ENCODE data around the gene TNRC6B. TPM values are rescaled to one million over a fixed set of nuclear protein-coding genes. Genes with fewer than 3 reads are reported as not detected.

TNRC6B gene
- total RNA-seq, 2 experiments from 2014 or later = 37.9 TPM

- peaks cover 54% of the 10 kb centered on the region for H3K4me1 Mint-ChIP-seq (ENCODE audit: low read depth)
- peaks cover 8% of the 10 kb centered on the region for H3K36me3 Mint-ChIP-seq (ENCODE audit: low read depth)
- no peaks in the 10 kb centered on the region for H3K27me3 Mint-ChIP-seq (ENCODE audit: low read depth)
- intact Hi-C loops (cut with micrococcal nuclease) = loop anchor here (5.0 kb wide), 1 partner anchor 37 kb away; no protein-coding TSS in a partner anchor
- H3K9me3 Mint-ChIP-seq = no peaks in the 10 kb centered on the region
- H3K27ac Mint-ChIP-seq = peak overlapping the region; percentile 50
- no peak overlapping the region for H3K4me3 Mint-ChIP-seq
- CTCF ChIA-PET = interaction anchor here (2.1 kb wide), 1 partner anchor 69 kb away, joined by 6 read pairs; no protein-coding TSS in a partner anchor
- DNase-seq = no peak
Observed at GRCh38 chr22:40279017-40279416, 101.3 kb downstream of the TNRC6B start.

- H3K36me3 Mint-ChIP-seq (ENCODE audit: low read depth) = peaks cover 17% of the 10 kb centered on the region
- CTCF ChIA-PET = no interaction called here
- DNase-seq = no peak
- intact Hi-C loops (cut with micrococcal nuclease) = no loop called here
- H3K9me3 Mint-ChIP-seq = no peaks in the 10 kb centered on the region
- H3K27me3 Mint-ChIP-seq (ENCODE audit: low read depth) = no peaks in the 10 kb centered on the region
- no peak overlapping the region for H3K27ac Mint-ChIP-seq
- peaks cover 56% of the 10 kb centered on the region for H3K4me1 Mint-ChIP-seq (ENCODE audit: low read depth)
- no peak overlapping the region for H3K4me3 Mint-ChIP-seq
Observed at GRCh38 chr22:40281717-40282116, 104.0 kb downstream of the TNRC6B start.

DNA sequence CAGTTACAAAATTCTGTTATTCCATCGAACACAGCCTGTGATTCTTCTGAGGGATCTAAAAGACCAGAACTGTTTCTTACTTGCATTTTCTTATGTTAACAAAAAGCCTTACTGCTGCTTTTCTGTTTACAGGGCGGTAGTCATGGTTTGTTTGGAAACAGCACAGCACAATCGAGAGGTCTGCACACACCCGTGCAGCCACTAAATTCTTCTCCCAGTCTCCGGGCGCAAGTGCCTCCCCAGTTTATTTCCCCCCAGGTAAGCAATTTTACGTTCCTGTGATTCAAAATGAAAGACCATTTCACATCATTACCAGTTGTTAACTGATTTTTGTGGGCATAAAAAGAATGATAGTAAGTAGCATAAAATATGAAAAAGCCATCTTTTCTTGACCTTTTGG lies 107.8 kb downstream of the TNRC6B start:
- H3K4me3 Mint-ChIP-seq = no peak overlapping the region
- peak overlapping the region; percentile 59 for H3K27ac Mint-ChIP-seq
- peaks cover 21% of the 10 kb centered on the region for H3K36me3 Mint-ChIP-seq (ENCODE audit: low read depth)
- no peaks in the 10 kb centered on the region for H3K27me3 Mint-ChIP-seq (ENCODE audit: low read depth)
- no peak for DNase-seq
- H3K9me3 Mint-ChIP-seq = no peaks in the 10 kb centered on the region
- CTCF ChIA-PET = no interaction called here
- intact Hi-C loops (cut with micrococcal nuclease) = loop anchor here (5.0 kb wide), 1 partner anchor 228 kb away; no protein-coding TSS in a partner anchor
- peaks cover 55% of the 10 kb centered on the region for H3K4me1 Mint-ChIP-seq (ENCODE audit: low read depth)

GRCh38 chr22:40289991-40290459 lies 112.3 kb downstream of the TNRC6B start:
- H3K36me3 Mint-ChIP-seq (ENCODE audit: low read depth) = peaks cover 22% of the 10 kb centered on the region
- CTCF ChIA-PET = interaction anchor here (0.7 to 1.7 kb wide), 3 partner anchors 18 to 34 kb away, joined by 3 to 4 read pairs (median 4); no protein-coding TSS in a partner anchor
- H3K9me3 Mint-ChIP-seq = no peaks in the 10 kb centered on the region
- peaks cover 67% of the 10 kb centered on the region for H3K4me1 Mint-ChIP-seq (ENCODE audit: low read depth)
- intact Hi-C loops (cut with micrococcal nuclease) = loop anchor here (1.0 to 5.0 kb wide), 8 partner anchors 14 to 246 kb away; partner anchors contain the start of genes ADSL and TNRC6B
- peak; percentile 86 for DNase-seq
- peak overlapping the region; percentile 95 for H3K27ac Mint-ChIP-seq
- no peaks in the 10 kb centered on the region for H3K27me3 Mint-ChIP-seq (ENCODE audit: low read depth)
- peak overlapping the region; percentile 68 for H3K4me3 Mint-ChIP-seq

- Mint-ChIP-seq H3K4me1 (ENCODE audit: low read depth) (peaks cover 66% of the 10 kb centered on the region), H3K9me3 (no peaks in the 10 kb centered on the region), H3K27me3 (ENCODE audit: low read depth) (no peaks in the 10 kb centered on the region), H3K27ac (peak overlapping the region; percentile 95), H3K4me3 (peak overlapping the region; percentile 68), H3K36me3 (ENCODE audit: low read depth) (peaks cover 23% of the 10 kb centered on the region)
- DNase-seq = no peak
- CTCF ChIA-PET = interaction anchor here (1.2 to 1.7 kb wide), 2 partner anchors 18 to 33 kb away, joined by 3 to 4 read pairs; no protein-coding TSS in a partner anchor
- intact Hi-C loops (cut with micrococcal nuclease) = loop anchor here (1.0 to 2.0 kb wide), 3 partner anchors 32 to 56 kb away; partner anchors contain the start of gene ADSL
Observed at GRCh38 chr22:40290516-40290915, 112.8 kb downstream of the TNRC6B start.

DNA sequence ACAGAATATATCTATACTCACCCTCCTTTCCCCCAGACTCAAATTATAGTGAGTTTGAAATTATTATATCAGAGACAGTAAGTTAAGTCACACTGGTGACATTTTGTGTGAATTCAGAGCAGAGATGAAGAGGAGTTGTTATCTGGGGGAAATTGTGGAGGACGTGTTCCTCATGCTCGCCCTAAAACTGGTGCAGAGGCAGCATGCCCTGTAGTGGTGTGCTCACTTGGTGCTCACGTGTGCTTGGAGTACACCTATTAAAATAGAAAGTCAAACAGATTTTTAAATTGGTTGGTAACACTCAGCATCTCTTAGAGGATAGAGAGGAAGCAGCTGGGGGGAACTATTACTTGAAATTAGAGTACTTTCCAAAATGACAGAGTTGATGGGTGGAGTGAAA lies 117.0 kb downstream of the TNRC6B start:
- Mint-ChIP-seq H3K4me3 (no peak overlapping the region), H3K36me3 (ENCODE audit: low read depth) (peaks cover 17% of the 10 kb centered on the region), H3K9me3 (no peaks in the 10 kb centered on the region), H3K27ac (peak overlapping the region; percentile 63), H3K4me1 (ENCODE audit: low read depth) (peaks cover 42% of the 10 kb centered on the region), H3K27me3 (ENCODE audit: low read depth) (no peaks in the 10 kb centered on the region)
- CTCF ChIA-PET = no interaction called here
- intact Hi-C loops (cut with micrococcal nuclease) = no loop called here
- no peak for DNase-seq

DNA sequence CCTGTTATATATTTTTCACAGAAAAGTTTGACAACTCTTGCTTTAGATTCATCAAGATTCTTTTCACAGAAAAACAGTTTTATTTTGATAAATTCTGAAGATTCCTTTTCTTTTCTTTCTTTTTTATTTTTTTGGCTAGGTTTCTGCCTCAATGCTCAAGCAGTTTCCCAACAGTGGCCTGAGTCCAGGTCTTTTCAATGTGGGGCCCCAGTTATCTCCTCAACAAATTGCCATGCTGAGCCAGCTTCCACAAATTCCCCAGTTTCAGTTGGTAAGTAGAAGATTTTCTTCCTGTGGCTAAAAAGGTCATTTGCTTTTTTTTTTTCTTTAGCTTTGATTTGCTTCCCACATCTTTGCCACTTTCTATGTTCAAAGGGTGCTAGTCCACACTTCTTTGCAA lies 122.6 kb downstream of the TNRC6B start:
- no peaks in the 10 kb centered on the region for H3K9me3 Mint-ChIP-seq
- no peak overlapping the region for H3K4me3 Mint-ChIP-seq
- no peak overlapping the region for H3K27ac Mint-ChIP-seq
- no peaks in the 10 kb centered on the region for H3K27me3 Mint-ChIP-seq (ENCODE audit: low read depth)
- H3K36me3 Mint-ChIP-seq (ENCODE audit: low read depth) = peaks cover 25% of the 10 kb centered on the region
- intact Hi-C loops (cut with micrococcal nuclease) = no loop called here
- no peak for DNase-seq
- CTCF ChIA-PET = no interaction called here
- peaks cover 13% of the 10 kb centered on the region for H3K4me1 Mint-ChIP-seq (ENCODE audit: low read depth)

- CTCF ChIA-PET = no interaction called here
- Mint-ChIP-seq H3K4me3 (no peak overlapping the region), H3K4me1 (ENCODE audit: low read depth) (peaks cover 11% of the 10 kb centered on the region), H3K36me3 (ENCODE audit: low read depth) (peaks cover 20% of the 10 kb centered on the region), H3K27ac (no peak overlapping the region), H3K9me3 (no peaks in the 10 kb centered on the region), H3K27me3 (ENCODE audit: low read depth) (no peaks in the 10 kb centered on the region)
- DNase-seq = no peak
- intact Hi-C loops (cut with micrococcal nuclease) = no loop called here
Observed at GRCh38 chr22:40300884-40301672, 123.4 kb downstream of the TNRC6B start.

DNA sequence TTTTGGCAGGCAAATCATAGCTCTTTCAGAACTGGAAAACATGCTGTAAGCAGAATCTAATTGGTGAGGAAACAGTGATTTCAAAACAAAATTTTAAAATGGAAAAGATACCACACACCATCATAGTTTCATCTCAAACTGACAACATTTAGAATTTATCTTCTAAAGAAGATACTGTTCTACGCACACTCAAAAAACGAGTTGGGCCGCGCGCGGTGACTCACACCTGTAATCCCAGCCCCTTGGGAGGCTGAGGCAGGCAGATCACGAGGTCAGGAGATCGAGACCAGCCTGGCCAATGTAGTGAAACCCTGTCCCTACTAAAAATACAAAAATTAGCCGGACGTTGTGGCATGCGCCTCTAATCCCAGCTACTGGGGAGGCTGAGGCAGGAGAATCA lies 124.4 kb downstream of the TNRC6B start:
- Mint-ChIP-seq H3K27me3 (ENCODE audit: low read depth) (no peaks in the 10 kb centered on the region), H3K36me3 (ENCODE audit: low read depth) (peaks cover 18% of the 10 kb centered on the region), H3K27ac (no peak overlapping the region), H3K9me3 (no peaks in the 10 kb centered on the region), H3K4me3 (no peak overlapping the region), H3K4me1 (ENCODE audit: low read depth) (peaks cover 11% of the 10 kb centered on the region)
- CTCF ChIA-PET = no interaction called here
- intact Hi-C loops (cut with micrococcal nuclease) = no loop called here
- no peak for DNase-seq

DNA sequence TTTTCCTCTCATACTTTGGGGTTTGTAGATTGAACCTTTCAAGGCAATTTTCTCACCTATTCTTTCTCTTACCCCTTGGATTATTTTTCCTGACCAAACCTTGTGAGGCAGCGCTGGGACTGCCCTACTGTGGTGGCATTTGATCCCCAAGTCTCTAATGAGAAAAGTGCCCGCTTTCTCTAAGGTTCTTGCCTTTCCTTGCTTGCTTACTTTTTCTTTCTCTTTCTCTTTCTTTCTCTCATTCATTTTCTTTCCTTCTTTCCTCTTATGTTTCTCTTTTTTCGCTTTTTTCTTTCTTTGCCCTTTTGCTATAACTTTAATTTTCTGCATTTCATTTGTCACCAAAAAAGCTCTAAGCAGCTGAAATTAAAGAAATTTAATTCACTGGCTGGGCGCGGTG lies 127.9 kb downstream of the TNRC6B start:
- H3K9me3 Mint-ChIP-seq = no peaks in the 10 kb centered on the region
- no peak for DNase-seq
- H3K4me1 Mint-ChIP-seq (ENCODE audit: low read depth) = peaks cover 35% of the 10 kb centered on the region
- no peak overlapping the region for H3K4me3 Mint-ChIP-seq
- intact Hi-C loops (cut with micrococcal nuclease) = no loop called here
- no peak overlapping the region for H3K27ac Mint-ChIP-seq
- CTCF ChIA-PET = interaction anchor here (0.5 to 0.8 kb wide), 3 partner anchors 42 to 341 kb away, joined by 3 read pairs; no protein-coding TSS in a partner anchor
- H3K27me3 Mint-ChIP-seq (ENCODE audit: low read depth) = no peaks in the 10 kb centered on the region
- peaks cover 24% of the 10 kb centered on the region for H3K36me3 Mint-ChIP-seq (ENCODE audit: low read depth)

DNA sequence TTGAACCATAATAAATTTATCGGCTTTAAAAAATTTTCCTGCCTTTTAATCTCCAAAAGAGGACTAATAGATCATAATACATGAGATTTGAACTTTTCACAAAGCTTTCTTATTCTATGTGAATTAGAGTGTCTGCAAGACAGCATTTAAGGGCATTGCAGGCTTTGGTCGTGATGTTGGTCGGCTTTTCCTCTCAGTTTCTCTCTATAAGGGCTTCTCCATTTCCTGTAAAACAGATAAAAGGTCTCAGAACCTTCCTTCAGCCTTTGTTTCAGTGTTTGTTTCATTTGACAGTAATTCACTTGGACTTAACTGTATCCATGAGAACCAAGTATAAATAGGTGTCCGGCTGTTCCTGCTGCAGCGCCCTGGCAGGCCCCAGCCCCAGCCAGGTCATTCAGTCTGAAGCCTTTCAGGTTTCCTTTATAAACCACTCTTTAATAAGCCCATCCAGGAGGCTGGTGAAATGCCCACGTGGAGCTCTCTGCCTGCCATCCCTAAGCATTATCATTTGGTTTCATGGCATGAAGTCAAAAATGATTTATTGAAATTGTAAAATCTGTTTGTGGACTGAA lies 131.4 kb downstream of the TNRC6B start:
- H3K27ac Mint-ChIP-seq = peak overlapping the region; percentile 62
- intact Hi-C loops (cut with micrococcal nuclease) = no loop called here

DNA sequence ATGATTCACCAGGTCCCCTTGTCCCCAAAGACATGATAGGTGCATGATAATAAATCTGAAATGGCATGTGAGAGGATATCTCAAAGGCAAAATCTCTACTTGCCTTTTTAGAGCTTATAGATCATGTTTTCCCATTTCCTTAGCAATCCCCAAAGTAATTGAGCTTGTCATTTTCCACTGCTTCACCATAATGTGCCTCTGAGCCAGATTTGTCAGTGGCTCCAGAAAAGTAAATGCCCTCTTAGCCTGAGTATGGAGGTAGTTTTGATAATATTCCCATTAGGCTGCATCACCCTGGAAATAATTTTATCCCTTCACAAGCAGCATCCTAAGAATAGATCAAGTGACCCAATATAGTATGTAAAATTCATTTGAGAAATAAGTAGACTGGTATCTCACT lies 131.9 kb downstream of the TNRC6B start:
- CTCF ChIA-PET = interaction anchor here (0.5 to 2.0 kb wide), 4 partner anchors 8 to 1094 kb away, joined by 3 to 7 read pairs (median 3); partner anchors contain the start of gene ADSL
- Mint-ChIP-seq H3K27ac (peak overlapping the region; percentile 4), H3K36me3 (ENCODE audit: low read depth) (peaks cover 30% of the 10 kb centered on the region), H3K9me3 (no peaks in the 10 kb centered on the region), H3K4me1 (ENCODE audit: low read depth) (peaks cover 32% of the 10 kb centered on the region), H3K4me3 (no peak overlapping the region), H3K27me3 (ENCODE audit: low read depth) (no peaks in the 10 kb centered on the region)
- no peak for DNase-seq
- intact Hi-C loops (cut with micrococcal nuclease) = no loop called here

More for the DNA sequence above, 131.4 kb downstream of the TNRC6B start:
- Mint-ChIP-seq H3K9me3 (no peaks in the 10 kb centered on the region), H3K36me3 (ENCODE audit: low read depth) (peaks cover 28% of the 10 kb centered on the region), H3K4me3 (no peak overlapping the region), H3K4me1 (ENCODE audit: low read depth) (peaks cover 32% of the 10 kb centered on the region), H3K27me3 (ENCODE audit: low read depth) (no peaks in the 10 kb centered on the region)
- no peak for DNase-seq
- CTCF ChIA-PET = interaction anchor here (0.5 to 2.0 kb wide), 4 partner anchors 9 to 1093 kb away, joined by 3 to 7 read pairs (median 4); partner anchors contain the start of gene ADSL

Data from activated naive CD4-positive, alpha-beta T cell treated with anti-CD3 and anti-CD28 coated beads for 36 hours (primary cell).